Common myeloid progenitor, CD34-positive (primary cell): Measurements from ENCODE around the gene SLC39A7.
"Not testable (repeated sequence)": the region's sequence is repeated elsewhere in the genome, so short reads cannot be mapped to it uniquely, and the experiment has no call there.

Source experiments
- CTCF ChIA-PET: fragments of 350-600 bp; sonication (Branson Sonifier 250); formaldehyde crosslinking; loops from one replicate; lab custom pipeline; 2021; ENCODE audit warnings: antibody characterized with exemption; lab: Charles Lee
- POLR2A ChIA-PET: fragments of 350-600 bp; sonication (Branson Sonifier 250); formaldehyde crosslinking; loops from one replicate; lab custom pipeline; 2021; ENCODE audit warnings: antibody characterized with exemption; lab: Charles Lee
- DNase-seq, 3 donors: peaks; one replicate each; pipeline versions ENCODE4 v3.0.0 to v3.0.0-alpha.2; 2013
- H3K27ac ChIP-seq, 2 experiments: 1 replicate in 1 of 2; 2 replicates in 1 of 2; pipeline ENCODE4 v1.7.0; 2013; ENCODE audit warnings: inconsistent platforms in 2 of 2, low read length in 2 of 2, mild to moderate bottlenecking in 2 of 2, low read depth in 1 of 2, moderate library complexity in 1 of 2; ENCODE audit not compliant: severe bottlenecking in 2 of 2, insufficient read depth in 1 of 2, poor library complexity in 1 of 2
- H3K27me3 ChIP-seq, 5 experiments: replicated peaks in 2 of 5; 1 replicate in 3 of 5; 2 replicates in 2 of 5; pipeline versions ENCODE4 v1.6.1 to v1.7.0; 2013; ENCODE audit warnings: low read length in 4 of 5, mild to moderate bottlenecking in 2 of 5, moderate library complexity in 2 of 5, inconsistent platforms in 1 of 5; ENCODE audit not compliant: insufficient read depth in 5 of 5, control insufficient read depth in 4 of 5
- H3K36me3 ChIP-seq, 4 experiments: 1 replicate in 2 of 4; 2 replicates in 2 of 4; pipeline versions ENCODE4 v1.6.1 to v1.7.0; 2013; ENCODE audit warnings: low read length in 3 of 4, control low read depth in 1 of 4, mild to moderate bottlenecking in 1 of 4; ENCODE audit not compliant: control insufficient read depth in 4 of 4, insufficient read depth in 4 of 4
- H3K4me1 ChIP-seq, 4 experiments: 1 replicate in 3 of 4; 2 replicates in 1 of 4; pipeline versions ENCODE4 v1.6.1 to v1.7.1; 2013; ENCODE audit warnings: low read length in 3 of 4, mild to moderate bottlenecking in 3 of 4, control low read depth in 1 of 4, inconsistent platforms in 1 of 4, moderate library complexity in 1 of 4; ENCODE audit not compliant: control insufficient read depth in 4 of 4, insufficient read depth in 4 of 4; ENCODE audit errors: control extremely low read depth in 1 of 4
- H3K4me3 ChIP-seq, 7 experiments: 1 replicate in 4 of 7; 2 replicates in 3 of 7; pipeline versions ENCODE4 v1.5.1 to v1.7.0; 2013; ENCODE audit warnings: mild to moderate bottlenecking in 7 of 7, low read length in 6 of 7, moderate library complexity in 6 of 7, inconsistent platforms in 2 of 7, low read depth in 2 of 7, control low read depth in 1 of 7; ENCODE audit not compliant: insufficient read depth in 4 of 7, control insufficient read depth in 1 of 7; ENCODE audit errors: extremely low read depth in 1 of 7
- H3K9me3 ChIP-seq, 5 experiments: 1 replicate in 4 of 5; 2 replicates in 1 of 5; pipeline versions ENCODE4 v1.6.1 to v1.7.1; 2013; ENCODE audit warnings: low read length in 4 of 5, mild to moderate bottlenecking in 2 of 5, inconsistent platforms in 1 of 5, low read depth in 1 of 5, moderate library complexity in 1 of 5; ENCODE audit not compliant: control insufficient read depth in 4 of 5, insufficient read depth in 2 of 5; ENCODE audit errors: control extremely low read depth in 1 of 5
- WGBS: methylation state at CpG from one replicate; pipeline ENCODE4 v1.1.5; 2013; ENCODE audit not compliant: insufficient coverage; 5-methylcytosine and 5-hydroxymethylcytosine counted together

Gene SLC39A7

GRCh38 chr6:33216117-33216649 is 15.5 kb downstream of the SLC39A7 start:
- no peak overlapping the region for H3K4me3 ChIP-seq
- no peaks in the 10 kb centered on the region for H3K9me3 ChIP-seq
- no peak overlapping the region for H3K27ac ChIP-seq
- ChIA-PET CTCF (interaction anchor here (1.3 kb wide), 1 partner anchor 90 kb away, joined by 3 read pairs; no protein-coding TSS in a partner anchor), POLR2A (interaction anchor here (0.6 kb wide), 1 partner anchor 18 kb away, joined by 3 read pairs; no protein-coding TSS in a partner anchor)
- no peak for DNase-seq
- H3K27me3 ChIP-seq: peaks cover 0 to 2% (median 0%) of the 10 kb centered on the region in 5 experiments
- peaks cover 0 to 11% (median 3%) of the 10 kb centered on the region in 4 experiments for H3K36me3 ChIP-seq
- H3K4me1 ChIP-seq: peaks cover 4 to 18% (median 16%) of the 10 kb centered on the region in 4 experiments
- WGBS: 100% methylated on average over 3 of the region's 4 CpGs

GRCh38 chr6:33217246-33217645 is 16.6 kb downstream of the SLC39A7 start:
- Histone ChIP-seq H3K27ac (no peak overlapping the region), H3K4me3 (no peak overlapping the region), H3K36me3 (peaks cover 0 to 1% (median under 1%) of the 10 kb centered on the region in 4 experiments), H3K4me1 (peaks cover 4 to 18% (median 16%) of the 10 kb centered on the region in 4 experiments), H3K9me3 (no peaks in the 10 kb centered on the region), H3K27me3 (peaks cover 0 to 3% (median 0%) of the 10 kb centered on the region in 5 experiments)
- 100% methylated on average over 4 of the region's 6 CpGs for WGBS
- DNase-seq: no peak
- CTCF ChIA-PET: no interaction called here
- POLR2A ChIA-PET: no interaction called here

- H3K36me3 ChIP-seq: no peaks in the 10 kb centered on the region
- no peak overlapping the region for H3K4me3 ChIP-seq
- no peak for DNase-seq
- H3K27ac ChIP-seq: no peak overlapping the region
- ChIA-PET POLR2A (no interaction called here), CTCF (interaction anchor here (1.3 kb wide), 1 partner anchor 28 kb away, joined by 3 read pairs; no protein-coding TSS in a partner anchor)
- 91% methylated on average over 1 of the region's 3 CpGs for WGBS
- H3K27me3 ChIP-seq: peaks cover 0 to 3% (median 2%) of the 10 kb centered on the region in 5 experiments
- peaks cover 3 to 16% (median 14%) of the 10 kb centered on the region in 4 experiments for H3K4me1 ChIP-seq
- H3K9me3 ChIP-seq: no peaks in the 10 kb centered on the region
Measured at GRCh38 chr6:33217681-33218080, 17.0 kb downstream of the SLC39A7 start.

- H3K4me3 ChIP-seq, H3K9me3 ChIP-seq, H3K27ac ChIP-seq, DNase-seq, POLR2A ChIA-PET, H3K4me1 ChIP-seq, H3K36me3 ChIP-seq, CTCF ChIA-PET: not testable (repeated sequence)
- 54% methylated on average over 6 of the region's 14 CpGs for WGBS
- H3K27me3 ChIP-seq: peaks cover 0 to 11% (median 5%) of the 10 kb centered on the region in 5 experiments
Measured at GRCh38 chr6:33226503-33227120, 25.9 kb downstream of the SLC39A7 start.

GRCh38 chr6:33235221-33235634 is 34.6 kb downstream of the SLC39A7 start:
- CTCF ChIA-PET: interaction anchor here (0.6 to 2.1 kb wide), 5 partner anchors 10 to 44 kb away, joined by 3 to 10 read pairs (median 4); partner anchors contain the start of gene RING1
- H3K27ac ChIP-seq: no peak overlapping the region

GRCh38 chr6:33236328-33236727 is 35.7 kb downstream of the SLC39A7 start:
- DNase-seq: no peak
- Histone ChIP-seq H3K4me3 (no peak overlapping the region), H3K4me1 (no peaks in the 10 kb centered on the region), H3K9me3 (no peaks in the 10 kb centered on the region), H3K27me3 (peaks cover 0 to 7% (median 0%) of the 10 kb centered on the region in 5 experiments), H3K27ac (no peak overlapping the region), H3K36me3 (no peaks in the 10 kb centered on the region)
- POLR2A ChIA-PET: no interaction called here
- CTCF ChIA-PET: interaction anchor here (1.0 to 2.1 kb wide), 4 partner anchors 12 to 38 kb away, joined by 3 to 10 read pairs (median 4); partner anchors contain the start of gene RING1

More at GRCh38 chr6:33235221-33235634, 34.6 kb downstream of the SLC39A7 start:
- Histone ChIP-seq H3K4me3 (no peak overlapping the region), H3K27me3 (peaks cover 0 to 7% (median 0%) of the 10 kb centered on the region in 5 experiments), H3K36me3 (no peaks in the 10 kb centered on the region), H3K9me3 (no peaks in the 10 kb centered on the region), H3K4me1 (no peaks in the 10 kb centered on the region)
- WGBS: 81% methylated on average over 2 of the region's 6 CpGs
- POLR2A ChIA-PET: no interaction called here
- DNase-seq: no peak

GRCh38 chr6:33236852-33237251 is 36.2 kb downstream of the SLC39A7 start:
- CTCF ChIA-PET: interaction anchor here (1.1 to 2.6 kb wide), 4 partner anchors 11 to 75 kb away, joined by 3 to 8 read pairs (median 4); partner anchors contain the start of gene RING1
- no peak for DNase-seq
- POLR2A ChIA-PET: no interaction called here

More at GRCh38 chr6:33236852-33237251, 36.2 kb downstream of the SLC39A7 start:
- Histone ChIP-seq H3K27ac (no peak overlapping the region), H3K4me1 (peaks cover 0 to 1% (median 0%) of the 10 kb centered on the region in 4 experiments), H3K27me3 (peaks cover 0 to 7% (median 0%) of the 10 kb centered on the region in 5 experiments), H3K36me3 (no peaks in the 10 kb centered on the region), H3K4me3 (no peak overlapping the region), H3K9me3 (no peaks in the 10 kb centered on the region)
- WGBS: 98% methylated on average over 5 of the region's 6 CpGs
